ENCODE data around the gene MYO1A.
A peak's percentile ranks its signal among the peaks of the same experiment; 100 is the strongest.
"Not testable (repeated sequence)": the region's sequence is repeated elsewhere in the genome, so short reads cannot be mapped to it uniquely, and the experiment has no call there.

Gene MYO1A

DNA sequence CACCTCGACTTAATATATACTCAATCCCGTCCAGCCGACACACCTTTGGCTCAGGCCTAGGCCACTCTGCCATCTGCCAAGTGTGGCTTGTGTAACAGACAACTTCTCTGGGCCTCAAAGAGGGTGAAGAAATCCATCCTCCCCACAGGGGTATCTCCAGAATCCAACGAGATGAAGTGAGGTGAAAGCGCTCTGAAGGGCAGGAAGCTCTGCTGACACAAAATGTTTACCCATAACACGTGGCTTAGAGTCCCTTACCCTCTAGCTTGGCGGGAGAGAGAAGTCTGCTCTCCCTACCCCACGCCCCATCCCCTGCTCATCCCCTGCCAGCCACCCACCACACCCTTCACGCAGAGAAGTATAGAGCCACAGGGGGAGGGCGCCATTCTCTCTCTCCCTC is 56.6 kb downstream of the MYO1A start:
- DNase-seq (ENCODE audit: low read depth): no peak

DNA sequence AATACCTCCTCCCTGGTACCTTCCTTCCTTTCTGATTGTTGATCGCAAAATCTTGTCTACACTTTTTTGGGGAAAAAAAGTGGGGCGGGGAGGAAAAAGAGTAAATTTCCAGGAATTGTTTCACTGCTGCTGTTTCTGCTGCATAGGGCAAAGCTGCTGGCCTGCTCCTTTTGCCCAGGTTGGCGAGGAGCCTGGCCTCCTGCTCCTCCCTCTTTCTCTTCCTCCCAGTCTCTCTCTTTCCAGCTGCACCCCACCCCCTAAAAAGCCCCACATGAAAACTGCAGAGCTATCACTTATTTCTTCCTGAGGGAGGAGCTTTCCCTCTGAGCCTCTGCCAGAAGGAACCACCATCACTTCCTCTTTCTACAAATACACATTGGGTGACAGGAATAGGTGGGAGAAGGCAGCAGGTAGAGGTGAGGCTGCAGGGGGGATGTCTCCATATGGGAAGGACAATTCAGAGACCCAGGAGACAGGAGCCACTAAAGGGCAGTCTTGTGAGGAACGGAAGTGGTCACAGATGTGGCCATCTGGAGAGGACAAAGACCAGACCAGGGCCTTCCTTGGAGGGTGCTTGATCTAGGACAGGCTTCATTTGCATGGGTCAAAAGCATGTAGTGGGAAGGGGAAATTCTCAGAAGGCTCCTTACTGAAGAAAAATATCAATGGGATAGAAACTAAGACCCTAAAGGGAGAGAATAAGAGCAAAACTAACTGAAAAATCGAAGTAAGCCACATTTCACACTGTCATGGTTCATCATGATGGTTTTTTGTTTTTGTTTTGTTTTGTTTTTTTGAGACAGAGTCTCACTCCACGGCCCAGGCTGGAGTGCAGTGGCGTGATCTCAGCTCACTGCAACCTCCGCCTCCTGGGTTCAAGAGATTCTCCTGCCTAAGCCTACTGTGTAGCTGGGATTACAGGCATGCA is 58.3 kb downstream of the MYO1A start:
- no peak for DNase-seq (ENCODE audit: low read depth)

DNA sequence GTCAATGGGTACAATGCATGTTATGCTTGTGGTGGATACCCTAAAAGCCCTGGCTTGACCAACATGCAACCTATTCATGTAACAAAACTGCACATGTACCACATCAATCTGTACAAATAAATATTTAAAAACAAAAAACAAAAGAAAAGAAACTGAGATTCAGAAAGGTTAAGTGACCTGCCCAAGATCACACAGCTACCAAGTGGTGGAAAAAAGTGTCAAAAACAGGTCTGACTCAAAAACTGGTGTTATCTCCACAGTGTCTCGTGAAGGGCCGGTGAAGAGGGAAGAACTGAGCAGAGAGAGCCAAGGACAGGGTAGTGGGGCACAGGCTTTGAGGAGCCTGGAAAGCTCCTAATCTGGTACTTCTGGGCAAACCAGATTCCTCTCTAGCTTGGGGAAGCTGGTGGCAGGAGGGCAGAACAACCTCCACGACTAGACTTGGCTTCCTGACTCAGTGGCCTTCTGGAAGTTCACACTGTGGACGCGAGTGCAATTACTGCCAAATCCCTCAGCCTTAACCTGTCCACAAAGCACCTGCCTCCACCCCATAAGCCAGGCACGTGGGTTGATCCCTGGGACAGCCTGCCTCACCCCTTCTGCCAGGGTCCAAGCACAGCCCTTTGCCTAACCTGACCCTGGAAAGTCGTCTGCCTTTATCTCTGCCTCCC is 59.1 kb downstream of the MYO1A start:
- DNase-seq (ENCODE audit: low read depth): no peak

DNA sequence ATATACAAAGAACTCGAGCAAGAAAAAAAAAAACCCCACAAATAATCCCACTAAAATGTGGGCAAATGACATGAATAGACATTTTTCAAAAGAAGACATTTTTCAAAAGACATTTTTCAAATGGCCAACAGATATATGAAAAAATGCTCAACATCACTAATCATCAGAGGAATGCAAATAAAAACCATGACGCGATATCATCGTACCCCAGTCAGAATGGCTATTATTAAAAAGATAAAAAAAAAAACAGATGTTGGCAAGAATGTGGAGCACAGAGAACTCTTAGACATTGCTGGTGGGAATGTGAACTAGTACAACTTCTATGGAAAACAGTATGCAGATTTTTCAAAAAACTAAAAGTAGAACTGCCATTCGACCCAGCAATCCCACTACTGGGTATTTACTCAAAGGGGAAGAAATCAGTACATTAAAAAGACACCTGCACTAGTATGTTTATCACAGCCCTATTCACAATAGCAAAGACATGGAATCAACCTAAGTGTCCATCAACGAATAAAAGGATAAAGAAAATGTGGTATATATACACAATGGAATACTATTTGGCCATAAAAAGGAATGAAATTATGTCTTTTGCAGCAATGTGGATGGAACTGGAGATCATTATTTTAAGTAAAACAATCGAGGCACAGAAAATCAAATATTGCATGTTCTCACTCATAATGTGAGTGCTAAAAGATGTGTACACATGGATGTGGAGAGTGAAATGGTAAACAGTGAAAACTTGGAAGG is 59.9 kb downstream of the MYO1A start:
- no peak for DNase-seq (ENCODE audit: low read depth)

DNA sequence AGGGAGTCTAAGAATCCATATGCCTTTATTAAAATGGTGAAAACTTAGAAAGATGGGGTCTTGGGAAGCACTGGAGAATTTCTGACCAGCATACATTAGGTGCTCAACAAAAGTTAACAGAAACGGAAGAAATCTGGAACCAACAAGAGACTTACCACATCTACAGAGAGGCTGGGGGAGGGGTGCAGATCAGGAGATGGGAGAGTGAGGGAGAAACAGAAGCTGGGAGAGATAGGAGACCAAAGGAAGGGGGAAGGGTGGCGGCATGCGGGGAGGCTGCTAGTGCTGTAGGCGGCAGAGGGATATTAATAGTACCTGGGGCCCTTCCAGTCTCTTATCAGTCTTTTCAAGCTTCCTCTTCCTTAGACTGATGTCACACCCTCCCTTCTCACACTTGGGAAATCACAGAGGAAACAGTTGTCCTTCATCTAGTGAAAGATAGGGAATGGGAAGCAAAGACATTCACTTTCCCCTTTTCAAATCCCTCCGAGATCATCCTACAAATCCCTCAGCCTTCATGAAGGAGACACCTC is 61.7 kb downstream of the MYO1A start:
- DNase-seq (ENCODE audit: low read depth): no peak

DNA sequence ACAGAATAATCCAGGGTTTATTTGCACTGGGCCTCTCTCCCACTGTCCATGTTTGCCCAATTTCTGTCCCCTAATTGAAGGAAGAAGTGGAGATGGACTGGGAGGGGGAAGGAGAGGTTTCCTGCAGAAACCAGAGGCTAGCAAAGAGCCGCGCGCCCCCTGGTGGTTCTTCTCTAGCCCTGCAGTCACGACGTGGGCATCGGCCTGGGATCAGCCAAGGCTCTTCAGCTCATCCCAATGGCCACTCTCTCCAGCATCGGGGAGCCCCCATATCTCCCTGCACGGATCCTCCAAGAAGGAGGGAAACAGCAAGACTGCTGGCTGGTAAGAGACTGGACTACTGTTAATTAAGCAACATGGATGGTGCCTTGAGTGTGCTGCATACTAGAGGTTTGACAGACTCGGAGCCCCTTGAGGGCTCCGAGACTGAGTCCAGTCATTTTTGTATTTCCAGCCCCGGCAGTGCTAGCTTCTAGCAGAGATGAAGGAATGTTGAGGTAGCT is 62.3 kb downstream of the MYO1A start:
- peak; percentile 31 for DNase-seq (ENCODE audit: low read depth)

DNA sequence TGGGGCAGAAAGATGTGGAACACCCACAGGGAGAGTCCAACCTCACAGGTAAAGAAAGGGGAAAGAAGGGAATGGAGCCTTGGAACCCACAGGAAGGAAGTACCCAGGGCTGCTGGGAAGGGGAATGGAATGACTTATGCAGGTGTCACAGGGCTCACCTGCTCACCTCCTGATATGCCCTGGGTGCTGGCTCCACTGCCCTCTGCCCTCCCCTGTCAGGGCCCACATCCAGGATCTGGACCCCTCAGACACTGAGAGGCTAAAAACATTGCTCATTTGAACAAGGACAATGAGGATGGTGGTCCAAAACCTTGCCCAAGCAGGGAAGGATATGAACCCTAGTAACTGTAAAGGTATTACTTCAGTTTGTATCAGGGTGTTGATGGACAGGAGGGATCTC is 62.9 kb downstream of the MYO1A start:
- DNase-seq (ENCODE audit: low read depth): no peak

DNA sequence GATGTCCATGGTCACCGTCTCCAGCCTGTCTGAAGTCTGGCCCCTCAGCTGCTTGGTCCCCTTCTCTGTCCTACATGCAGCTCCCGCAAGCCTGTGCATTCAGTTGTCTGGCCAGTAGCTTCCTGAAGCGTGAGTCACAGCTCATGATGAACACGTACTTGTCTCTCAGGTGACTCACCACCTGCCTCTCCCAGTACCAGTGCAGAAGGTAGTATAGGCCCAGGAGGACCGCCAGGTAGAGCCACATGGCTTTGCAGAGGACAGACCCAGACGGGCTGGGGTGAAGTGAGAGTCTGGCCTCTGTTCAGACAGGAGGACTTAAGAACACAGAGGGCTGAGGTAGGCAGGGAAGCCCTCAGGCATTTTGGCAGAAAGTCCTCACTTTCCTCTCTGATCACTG is 64.2 kb downstream of the MYO1A start:
- DNase-seq (ENCODE audit: low read depth): not testable (repeated sequence)

DNA sequence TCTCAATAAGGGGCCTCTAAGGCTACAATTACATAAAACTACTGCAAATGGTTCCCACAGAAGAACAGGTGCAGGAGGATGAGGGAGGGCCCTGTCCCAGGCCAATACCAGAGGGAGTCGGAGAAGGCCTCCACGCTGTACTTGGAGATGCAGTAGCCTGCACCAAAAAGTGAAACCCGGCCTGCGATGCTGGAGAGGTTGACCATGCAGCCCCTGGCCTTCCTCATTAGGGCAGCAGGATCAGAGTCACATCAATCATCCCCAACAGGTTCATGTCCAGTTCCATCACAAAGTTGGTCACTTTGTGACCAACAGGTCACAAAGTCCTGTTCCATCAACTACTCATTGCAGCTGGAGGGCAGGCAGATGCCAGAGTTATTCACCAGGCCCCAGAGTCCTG is 66.5 kb downstream of the MYO1A start:
- DNase-seq (ENCODE audit: low read depth): no peak

DNA sequence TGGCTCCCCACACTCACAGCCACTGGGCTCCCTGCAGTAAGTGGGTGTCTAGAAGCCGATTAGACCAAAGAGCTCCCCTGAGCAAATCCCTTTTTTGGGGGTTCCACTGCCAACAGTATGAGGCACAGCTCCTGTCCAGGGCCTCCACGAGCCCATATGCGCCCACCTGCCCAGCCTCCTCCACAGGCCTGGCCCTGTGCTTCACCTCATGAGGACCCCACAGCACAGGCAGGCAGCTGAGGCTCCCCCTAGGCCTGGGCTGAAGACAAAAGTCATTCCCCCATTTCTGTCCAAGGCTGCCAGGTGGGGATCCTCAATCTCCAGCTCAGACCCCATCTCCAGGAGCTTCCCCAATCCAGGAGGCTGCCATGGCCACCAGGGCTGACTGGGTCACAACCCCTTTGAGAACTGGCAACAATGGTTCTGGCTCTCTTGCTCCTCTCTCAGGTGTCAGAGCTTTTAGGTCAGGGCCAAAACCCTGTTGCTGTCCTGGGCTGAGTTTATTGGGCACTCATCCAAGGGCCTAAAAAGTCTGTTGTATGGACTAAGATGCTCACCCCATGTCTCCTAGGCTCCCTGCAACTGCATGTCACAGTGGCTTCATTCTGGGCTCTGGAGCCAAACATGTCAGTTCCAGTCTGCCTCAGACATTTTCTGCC is 67.2 kb downstream of the MYO1A start:
- DNase-seq (ENCODE audit: low read depth): not testable (repeated sequence)

DNA sequence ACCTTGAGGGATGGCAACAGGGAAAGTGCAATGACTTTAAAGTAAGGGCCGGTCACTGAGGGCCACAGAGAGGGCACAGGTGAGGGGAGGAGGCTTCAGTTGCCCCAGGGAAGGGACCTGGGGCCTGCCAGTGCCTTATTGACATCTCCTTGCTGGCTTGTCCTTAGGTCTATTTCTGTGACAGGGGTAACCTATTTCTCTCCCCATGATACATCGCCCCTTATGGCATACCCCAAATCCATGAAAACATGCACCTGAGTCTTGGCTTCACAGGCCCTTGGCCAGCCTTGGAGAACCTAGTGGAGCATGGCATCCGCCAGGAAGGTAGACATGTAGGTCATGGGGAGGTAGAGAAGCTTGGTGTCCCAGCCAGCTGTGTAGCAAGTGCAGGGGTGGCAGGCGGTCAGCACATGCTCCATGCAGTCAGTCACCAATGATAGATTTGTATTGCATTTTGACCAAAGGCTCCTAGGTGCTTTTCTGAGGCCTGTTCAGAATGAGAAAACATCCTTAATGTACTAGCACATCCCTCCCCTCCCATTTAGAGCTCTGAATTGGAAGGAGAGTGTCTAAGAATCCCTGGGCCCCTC is 68.9 kb downstream of the MYO1A start:
- DNase-seq (ENCODE audit: low read depth): no peak

DNA sequence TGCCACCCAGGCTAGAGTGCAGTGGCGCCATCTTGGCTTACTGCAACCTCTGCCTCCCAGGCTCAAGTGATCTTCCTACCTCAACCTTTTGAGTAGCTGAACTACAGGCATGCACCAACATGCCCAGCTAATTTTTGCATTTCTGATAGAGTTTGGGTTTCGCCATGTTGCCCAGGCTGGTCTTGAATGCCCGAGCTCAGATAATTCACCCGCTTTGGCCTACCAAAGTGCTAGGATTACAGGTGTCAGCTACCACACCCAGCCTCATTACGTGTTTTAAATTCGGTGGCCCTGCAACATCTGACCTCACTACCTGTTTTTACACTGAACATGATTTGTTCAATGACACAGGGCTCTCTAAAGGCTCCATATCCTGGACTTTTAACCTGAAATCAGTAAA is 69.7 kb downstream of the MYO1A start:
- DNase-seq (ENCODE audit: low read depth): no peak

DNA sequence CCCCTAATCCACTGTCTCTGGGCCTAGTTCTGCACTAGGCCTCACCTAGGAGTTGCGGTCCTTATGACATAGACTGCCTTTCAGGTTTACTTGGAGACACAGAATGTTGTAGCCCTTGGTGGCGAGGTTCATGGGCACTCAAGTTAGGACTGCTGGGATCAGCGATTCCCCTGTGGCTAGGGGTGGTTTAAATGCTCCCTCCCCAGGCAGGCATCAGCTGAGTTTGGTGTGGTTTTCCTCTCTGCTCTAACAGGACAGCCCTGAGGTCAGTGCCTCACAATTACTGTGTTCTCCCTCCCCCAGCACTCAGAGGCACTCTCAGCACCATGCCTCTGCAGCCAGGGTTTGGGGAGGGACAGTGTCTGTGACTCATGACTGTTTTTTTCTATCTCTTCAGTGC is 70.3 kb downstream of the MYO1A start:
- no peak for DNase-seq (ENCODE audit: low read depth)

Measured in T-helper 22 cell (primary cell).